Measurements from ENCODE around the gene KIF26B. TPM values are rescaled to one million over a fixed set of nuclear protein-coding genes. Genes with fewer than 3 reads are reported as not detected.

Gene KIF26B
- total and polyA plus RNA-seq, 5 donors, result 0.11 to 0.41 (median 0.29) TPM

DNA sequence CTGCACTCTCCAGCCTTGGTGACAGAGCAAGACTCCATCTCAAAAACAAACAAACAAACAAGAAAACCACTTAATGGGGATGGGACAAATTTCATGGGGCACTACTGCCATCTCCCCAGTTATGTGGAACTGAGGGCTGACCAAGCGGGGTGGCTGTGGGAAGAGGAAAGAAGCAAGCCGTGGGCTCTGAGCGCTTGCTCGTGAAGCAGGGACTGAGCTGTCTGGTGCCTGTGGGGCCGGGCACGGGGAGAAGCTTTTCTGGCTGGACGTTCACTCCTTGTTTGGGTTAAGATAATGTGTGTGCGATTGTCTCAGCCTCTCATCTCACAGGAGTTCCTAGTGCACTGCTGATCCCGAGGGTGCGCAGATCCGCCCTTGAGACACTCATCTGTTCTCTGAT is 22.0 kb upstream of the KIF26B start:
- H3K27me3 ChIP-seq (ENCODE audit: control insufficient read depth, insufficient read depth), result no peaks in the 10 kb centered on the region
- 66% methylated on average over 11 of the region's 11 CpGs for WGBS
- H3K4me3 ChIP-seq (ENCODE audit: low read length), result no peak overlapping the region
- H3K27ac ChIP-seq (ENCODE audit: low read length), result no peak overlapping the region
- DNase-seq, result no peak
- intact Hi-C loops (cut with DNase I), result no loop called here
- ATAC-seq, result no peak
- H3K9me3 ChIP-seq (ENCODE audit: control insufficient read depth, low read length), result no peaks in the 10 kb centered on the region
- H3K4me1 ChIP-seq (ENCODE audit: control insufficient read depth, insufficient read depth, low read length), result no peaks in the 10 kb centered on the region

DNA sequence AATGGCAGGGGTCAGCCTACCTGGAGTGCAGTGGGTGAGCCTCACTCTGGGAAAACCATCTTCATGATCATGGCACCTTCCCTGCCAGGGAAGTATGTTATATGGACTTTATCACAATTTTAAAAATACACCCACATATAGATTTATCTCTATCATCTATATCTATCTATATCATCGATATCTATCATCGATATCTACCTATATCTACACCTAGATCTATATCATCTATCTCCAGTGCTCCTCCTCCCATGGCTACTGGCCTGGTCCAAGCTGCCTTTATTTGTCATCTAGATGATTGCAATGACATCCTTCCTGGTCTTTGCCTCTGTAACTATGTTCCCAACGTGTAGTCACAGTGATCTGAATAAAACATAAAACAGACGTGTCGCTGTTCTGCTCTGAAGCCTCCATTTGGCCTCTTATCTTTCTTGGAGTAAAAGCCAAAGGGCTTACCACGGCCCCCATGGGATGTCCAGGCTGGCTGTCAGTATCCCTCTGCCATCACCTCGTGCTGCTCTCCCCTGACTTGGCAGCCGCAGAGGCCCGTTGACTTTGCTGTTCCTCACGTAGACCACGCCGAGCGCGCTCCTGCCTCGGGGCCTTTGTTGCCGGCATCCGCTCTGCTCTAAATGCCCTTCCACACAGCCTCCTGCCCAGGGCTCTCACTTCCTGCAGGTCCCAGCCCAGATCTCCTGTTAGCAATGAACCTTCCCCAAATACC is 20.6 kb upstream of the KIF26B start:
- ATAC-seq (peak; percentile 31 to 38), DNase-seq (no peak)
- Histone ChIP-seq H3K4me3 (ENCODE audit: low read length) (no peak overlapping the region), H3K27me3 (ENCODE audit: control insufficient read depth, insufficient read depth) (no peaks in the 10 kb centered on the region), H3K27ac (ENCODE audit: low read length) (no peak overlapping the region), H3K9me3 (ENCODE audit: control insufficient read depth, low read length) (no peaks in the 10 kb centered on the region), H3K4me1 (ENCODE audit: control insufficient read depth, insufficient read depth, low read length) (no peaks in the 10 kb centered on the region)
- 69% methylated on average over 17 of the region's 17 CpGs for WGBS
- intact Hi-C loops (cut with DNase I), result no loop called here

DNA sequence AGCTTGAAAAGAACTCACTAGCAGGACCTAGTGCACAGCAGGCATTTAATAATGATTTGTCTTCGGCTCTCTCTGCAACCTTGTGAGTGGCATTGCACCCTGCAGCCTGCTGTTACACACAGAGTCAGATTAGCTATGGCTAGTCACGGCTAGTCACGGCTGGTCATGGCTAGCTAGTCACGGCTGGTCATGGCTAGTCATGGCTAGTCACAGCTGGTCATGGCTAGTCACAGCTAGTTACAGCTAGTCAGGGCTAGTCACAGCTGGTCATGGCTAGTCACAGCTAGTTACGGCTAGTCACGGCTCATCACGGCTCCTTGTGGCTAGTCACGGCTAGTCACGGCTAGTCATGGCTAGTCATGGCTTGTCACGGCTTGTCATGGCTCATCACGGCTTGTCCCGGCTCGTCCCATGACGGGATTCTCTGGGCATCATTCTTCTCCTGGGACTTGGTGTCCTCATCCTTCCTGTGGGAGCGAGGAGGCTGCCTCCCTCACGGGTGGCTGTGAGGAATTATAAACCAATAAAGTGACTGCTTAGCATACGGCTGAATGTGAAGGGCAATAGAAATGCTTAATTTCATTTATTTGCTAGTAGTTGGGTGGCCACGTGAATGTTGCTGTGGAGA is 12.5 kb upstream of the KIF26B start:
- no peaks in the 10 kb centered on the region for H3K4me1 ChIP-seq (ENCODE audit: control insufficient read depth, insufficient read depth, low read length)
- no peak overlapping the region for H3K27ac ChIP-seq (ENCODE audit: low read length)
- no peak overlapping the region for H3K4me3 ChIP-seq (ENCODE audit: low read length)
- intact Hi-C loops (cut with DNase I), result no loop called here
- no peak for DNase-seq
- WGBS, result 92% methylated on average over 18 of the region's 18 CpGs
- no peak for ATAC-seq
- H3K27me3 ChIP-seq (ENCODE audit: control insufficient read depth, insufficient read depth), result no peaks in the 10 kb centered on the region
- H3K9me3 ChIP-seq (ENCODE audit: control insufficient read depth, low read length), result no peaks in the 10 kb centered on the region

DNA sequence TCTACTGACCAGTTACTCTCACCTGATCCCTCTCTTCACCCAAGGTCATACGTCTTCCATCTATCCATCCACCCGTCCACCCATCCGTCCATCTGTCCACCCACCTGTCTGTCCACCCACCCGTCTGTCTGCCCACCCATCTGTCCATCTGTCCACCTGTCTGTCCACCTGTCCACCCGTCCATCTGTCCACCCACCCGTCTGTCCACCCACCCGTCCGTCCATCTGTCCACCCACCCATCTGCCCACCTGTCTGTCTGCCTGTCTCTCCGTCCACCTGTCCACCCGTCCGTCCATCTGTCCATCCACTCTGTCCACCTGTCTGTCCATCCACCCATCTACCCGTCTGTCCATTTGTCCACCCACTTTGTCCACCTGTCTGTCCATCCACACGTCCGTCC is 11.8 kb upstream of the KIF26B start:
- DNase-seq, result no peak
- intact Hi-C loops (cut with DNase I), result no loop called here
- H3K4me3 ChIP-seq (ENCODE audit: low read length), result no peak overlapping the region
- whole genome bisulfite sequencing, result 91% methylated on average over 14 of the region's 14 CpGs
- no peak for ATAC-seq
- no peak overlapping the region for H3K27ac ChIP-seq (ENCODE audit: low read length)
- H3K4me1 ChIP-seq (ENCODE audit: control insufficient read depth, insufficient read depth, low read length), result no peaks in the 10 kb centered on the region
- H3K27me3 ChIP-seq (ENCODE audit: control insufficient read depth, insufficient read depth), result no peaks in the 10 kb centered on the region
- no peaks in the 10 kb centered on the region for H3K9me3 ChIP-seq (ENCODE audit: control insufficient read depth, low read length)

DNA sequence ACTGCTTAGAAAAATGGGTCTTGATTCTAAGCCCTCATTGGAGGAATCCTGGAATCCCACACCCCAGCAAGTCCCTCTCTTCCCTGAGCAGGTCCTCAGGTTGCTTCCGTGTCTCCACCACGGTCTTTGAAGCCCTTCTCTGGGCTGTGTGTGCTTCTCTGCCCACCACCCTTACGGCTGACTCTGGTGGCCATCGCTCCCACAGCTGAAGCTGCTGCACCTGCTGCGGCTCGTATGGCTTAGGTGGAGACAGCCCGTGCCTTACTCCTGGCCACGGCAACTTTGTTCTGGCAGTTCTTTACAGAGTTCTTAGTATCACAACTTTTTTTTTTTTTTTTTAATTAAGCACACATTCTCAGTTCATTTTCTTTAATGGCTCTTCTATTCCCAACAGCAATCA is 10.9 kb upstream of the KIF26B start:
- 81% methylated on average over 8 of the region's 8 CpGs for WGBS

DNA sequence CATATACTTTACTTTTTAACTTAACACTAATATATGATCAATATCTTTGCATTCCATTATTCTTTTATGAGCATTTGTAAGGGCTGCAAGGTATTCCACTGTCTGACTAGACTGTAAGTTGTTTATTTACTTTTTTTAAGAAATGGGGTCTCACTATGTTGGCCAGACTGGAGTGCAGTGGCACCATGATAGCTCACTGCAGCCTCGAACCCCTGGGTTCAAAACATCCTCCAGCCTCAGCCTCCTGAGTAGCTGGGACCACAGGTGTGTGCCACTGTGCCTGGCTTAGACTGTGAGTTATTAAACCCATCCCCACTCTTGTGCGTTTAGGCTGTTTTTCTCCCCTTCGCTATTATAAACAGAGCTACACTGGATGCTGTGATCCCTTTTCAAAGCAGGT is 6.7 kb upstream of the KIF26B start:
- WGBS, result 82% methylated on average over 3 of the region's 3 CpGs
- no peaks in the 10 kb centered on the region for H3K27me3 ChIP-seq (ENCODE audit: control insufficient read depth, insufficient read depth)
- no peaks in the 10 kb centered on the region for H3K4me1 ChIP-seq (ENCODE audit: control insufficient read depth, insufficient read depth, low read length)
- DNase-seq (no peak), ATAC-seq (no peak)
- H3K9me3 ChIP-seq (ENCODE audit: control insufficient read depth, low read length), result no peaks in the 10 kb centered on the region
- intact Hi-C loops (cut with DNase I), result no loop called here
- no peak overlapping the region for H3K4me3 ChIP-seq (ENCODE audit: low read length)
- H3K27ac ChIP-seq (ENCODE audit: low read length), result no peak overlapping the region

More for the DNA sequence above, 10.9 kb upstream of the KIF26B start:
- H3K9me3 ChIP-seq (ENCODE audit: control insufficient read depth, low read length), result no peaks in the 10 kb centered on the region
- no peak overlapping the region for H3K4me3 ChIP-seq (ENCODE audit: low read length)
- no peak for ATAC-seq
- intact Hi-C loops (cut with DNase I), result no loop called here
- no peak overlapping the region for H3K27ac ChIP-seq (ENCODE audit: low read length)
- no peak for DNase-seq
- no peaks in the 10 kb centered on the region for H3K4me1 ChIP-seq (ENCODE audit: control insufficient read depth, insufficient read depth, low read length)
- no peaks in the 10 kb centered on the region for H3K27me3 ChIP-seq (ENCODE audit: control insufficient read depth, insufficient read depth)

DNA sequence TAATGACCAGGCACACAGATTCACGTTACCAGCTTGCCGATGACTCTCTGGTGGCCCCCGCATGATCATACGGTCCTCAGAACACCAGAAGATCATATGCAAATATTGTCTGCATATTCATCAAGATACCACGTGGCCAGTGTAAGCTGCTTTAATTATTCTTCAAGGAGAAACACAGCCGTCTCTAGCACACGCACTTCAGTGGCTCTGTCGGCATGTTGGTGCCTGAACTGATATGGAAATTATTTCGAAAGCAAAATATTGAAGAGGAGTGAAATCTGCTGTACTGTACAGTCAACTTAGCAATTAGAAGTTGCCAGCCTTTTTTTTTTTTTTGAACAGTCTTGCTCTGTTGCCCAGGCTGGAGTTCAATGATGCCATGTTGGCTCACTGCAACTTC is 5.9 kb upstream of the KIF26B start:
- H3K4me3 ChIP-seq (ENCODE audit: low read length), result no peak overlapping the region
- no peaks in the 10 kb centered on the region for H3K9me3 ChIP-seq (ENCODE audit: control insufficient read depth, low read length)
- H3K27me3 ChIP-seq (ENCODE audit: control insufficient read depth, insufficient read depth), result no peaks in the 10 kb centered on the region
- H3K4me1 ChIP-seq (ENCODE audit: control insufficient read depth, insufficient read depth, low read length), result no peaks in the 10 kb centered on the region
- intact Hi-C loops (cut with DNase I), result no loop called here
- 75% methylated on average over 9 of the region's 9 CpGs for WGBS
- ATAC-seq, result no peak
- no peak for DNase-seq
- no peak overlapping the region for H3K27ac ChIP-seq (ENCODE audit: low read length)

DNA sequence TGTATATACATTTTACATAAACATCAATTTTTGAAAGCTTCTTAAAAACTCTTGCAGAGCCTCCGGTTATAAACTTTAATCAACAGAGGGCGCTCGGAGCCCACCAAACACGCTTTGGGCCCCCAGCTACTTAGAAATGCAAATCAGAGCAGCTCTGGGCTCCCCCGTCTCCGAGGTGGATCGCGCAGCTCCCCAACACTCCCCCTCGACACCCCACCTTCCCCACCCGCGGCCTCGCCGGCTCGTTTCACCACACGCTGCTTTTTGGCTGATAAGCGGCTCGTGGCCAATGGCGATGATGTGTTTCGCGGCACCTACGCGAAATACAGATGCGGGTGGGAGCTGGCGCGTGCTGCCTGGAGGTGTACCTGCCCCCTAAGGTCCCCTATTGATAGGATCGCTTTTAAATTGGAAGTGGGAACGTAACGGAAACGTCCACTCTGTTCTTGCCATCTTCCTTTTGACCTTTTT is 1.7 kb upstream of the KIF26B start:
- Histone ChIP-seq H3K4me3 (ENCODE audit: low read length) (peak overlapping the region; percentile 55), H3K27me3 (ENCODE audit: control insufficient read depth, insufficient read depth) (no peaks in the 10 kb centered on the region), H3K9me3 (ENCODE audit: control insufficient read depth, low read length) (no peaks in the 10 kb centered on the region), H3K4me1 (ENCODE audit: control insufficient read depth, insufficient read depth, low read length) (no peaks in the 10 kb centered on the region), H3K27ac (ENCODE audit: low read length) (no peak overlapping the region)
- DNase-seq, result peak in 2 of 3 donors; percentile 44 to 59
- intact Hi-C loops (cut with DNase I), result loop anchor here (2.0 to 10.0 kb wide), 6 partner anchors 212 to 1342 kb away; no protein-coding TSS in a partner anchor
- under 1% methylated on average over 29 of the region's 29 CpGs for WGBS
- peak; percentile 41 for ATAC-seq

DNA sequence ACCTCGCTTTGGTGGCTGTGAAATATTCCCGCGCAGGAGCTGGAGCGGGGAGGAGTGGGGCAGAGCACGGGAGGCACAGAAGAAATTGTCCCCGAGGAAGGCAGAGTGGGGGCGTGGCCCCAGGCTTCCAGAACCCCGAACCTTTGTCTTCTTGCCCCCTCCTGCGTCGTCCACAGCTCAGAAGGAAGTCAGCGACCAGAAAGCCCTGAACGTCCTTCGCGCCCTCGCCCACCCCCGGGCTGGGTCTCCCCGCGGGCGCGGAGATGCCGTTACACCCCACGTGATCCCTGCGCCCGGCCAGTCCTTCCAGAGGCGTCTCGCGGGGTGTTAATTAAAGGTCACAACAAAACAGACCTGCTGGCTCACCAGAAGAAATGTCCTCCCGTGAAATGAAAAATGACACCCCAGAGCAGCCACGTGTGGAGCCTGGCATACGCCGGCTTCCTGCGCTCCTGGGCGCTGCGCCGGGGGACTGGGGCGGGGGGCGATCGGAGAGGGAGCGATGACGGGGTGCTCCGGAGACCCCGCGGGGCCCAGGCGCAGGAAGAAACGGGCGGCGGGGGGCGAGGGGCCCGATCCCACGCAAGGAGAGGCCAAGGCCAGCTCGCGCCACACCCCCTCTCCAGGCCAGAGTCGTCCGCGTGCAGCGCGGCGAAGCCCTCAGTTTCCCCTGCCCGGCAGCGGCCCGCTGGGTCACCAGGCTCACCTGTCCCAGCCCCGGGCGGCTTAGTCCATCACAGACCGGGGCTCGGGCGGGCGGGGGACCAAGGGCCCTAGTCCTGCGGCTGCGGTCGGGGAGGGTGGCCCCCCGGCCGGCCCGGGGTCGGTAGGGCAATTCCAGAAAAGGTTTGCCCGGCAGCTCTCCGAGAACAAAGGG is 995 bp upstream of the KIF26B start:
- no peaks in the 10 kb centered on the region for H3K27me3 ChIP-seq (ENCODE audit: control insufficient read depth, insufficient read depth)
- 2% methylated on average over 76 of the region's 76 CpGs for WGBS
- ATAC-seq (peak; percentile 8 to 26), DNase-seq (peak in 2 of 3 donors; percentile 30 to 69)
- H3K4me1 ChIP-seq (ENCODE audit: control insufficient read depth, insufficient read depth, low read length), result no peaks in the 10 kb centered on the region
- peak overlapping the region; percentile 55 for H3K4me3 ChIP-seq (ENCODE audit: low read length)
- H3K9me3 ChIP-seq (ENCODE audit: control insufficient read depth, low read length), result no peaks in the 10 kb centered on the region
- H3K27ac ChIP-seq (ENCODE audit: low read length), result no peak overlapping the region
- intact Hi-C loops (cut with DNase I), result loop anchor here (2.0 to 10.0 kb wide), 6 partner anchors 211 to 1341 kb away; no protein-coding TSS in a partner anchor

DNA sequence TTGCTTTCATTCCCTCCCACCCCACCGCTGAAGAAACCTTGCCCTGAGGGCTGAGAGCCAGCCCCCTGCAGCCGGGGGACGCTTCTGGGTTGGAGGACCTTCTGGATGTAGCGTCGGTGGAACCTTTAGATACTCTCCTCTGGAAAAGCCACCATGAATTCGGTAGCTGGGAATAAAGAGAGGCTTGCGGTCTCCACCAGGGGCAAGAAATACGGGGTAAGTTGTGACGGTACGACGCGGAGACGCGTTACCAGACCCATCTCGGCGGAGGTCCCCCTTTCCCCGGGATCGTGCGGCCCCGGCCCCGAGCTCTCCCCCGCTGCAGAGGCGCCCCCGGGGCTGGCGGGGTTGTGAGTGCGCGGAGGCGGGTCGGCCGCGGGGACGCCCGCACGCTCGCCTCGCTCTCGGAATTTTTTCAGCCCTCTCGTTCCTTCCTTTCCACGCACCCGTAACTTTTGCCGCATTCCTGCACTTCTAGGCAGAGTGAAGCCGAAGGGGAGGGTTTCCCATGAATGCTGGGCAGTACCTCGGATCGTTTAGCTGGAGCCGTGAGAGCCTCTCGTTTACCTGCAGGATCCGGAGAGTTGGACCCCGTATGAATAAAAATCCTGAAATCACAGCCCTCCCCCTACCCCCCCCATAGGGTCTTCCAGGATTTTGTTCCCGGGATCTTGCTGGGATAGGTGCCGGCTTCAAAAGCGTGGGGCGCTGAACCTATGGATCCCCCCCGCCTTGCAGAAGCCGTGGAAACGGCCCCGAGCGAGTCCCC is 671 bp downstream of the KIF26B start:
- Histone ChIP-seq H3K9me3 (ENCODE audit: control insufficient read depth, low read length) (no peaks in the 10 kb centered on the region), H3K27ac (ENCODE audit: low read length) (no peak overlapping the region), H3K4me3 (ENCODE audit: low read length) (peak overlapping the region; percentile 55), H3K4me1 (ENCODE audit: control insufficient read depth, insufficient read depth, low read length) (no peaks in the 10 kb centered on the region), H3K27me3 (ENCODE audit: control insufficient read depth, insufficient read depth) (no peaks in the 10 kb centered on the region)
- no peak for DNase-seq
- 1% methylated on average over 57 of the region's 57 CpGs for WGBS
- peak in 1 of 2 donors; percentile 4 for ATAC-seq
- intact Hi-C loops (cut with DNase I), result loop anchor here (5.0 to 10.0 kb wide), 5 partner anchors 209 to 1339 kb away; no protein-coding TSS in a partner anchor
